CD4-positive, alpha-beta T cell treated with Interleukin-2 at 100 ng/mL for 4 hours (primary cell): ENCODE results near the gene SLC35D2.
"Not testable (repeated sequence)": the region's sequence is repeated elsewhere in the genome, so short reads cannot be mapped to it uniquely, and the experiment has no call there.

Experiments used
- DNase-seq: peaks from one replicate; pipeline ENCODE4 v3.0.0-alpha.2; 2020; ENCODE audit warnings: low spot score

The SLC35D2 gene

GRCh38 chr9:96360976-96361375 is 22.5 kb downstream of the SLC35D2 start:
- no peak for DNase-seq

DNA sequence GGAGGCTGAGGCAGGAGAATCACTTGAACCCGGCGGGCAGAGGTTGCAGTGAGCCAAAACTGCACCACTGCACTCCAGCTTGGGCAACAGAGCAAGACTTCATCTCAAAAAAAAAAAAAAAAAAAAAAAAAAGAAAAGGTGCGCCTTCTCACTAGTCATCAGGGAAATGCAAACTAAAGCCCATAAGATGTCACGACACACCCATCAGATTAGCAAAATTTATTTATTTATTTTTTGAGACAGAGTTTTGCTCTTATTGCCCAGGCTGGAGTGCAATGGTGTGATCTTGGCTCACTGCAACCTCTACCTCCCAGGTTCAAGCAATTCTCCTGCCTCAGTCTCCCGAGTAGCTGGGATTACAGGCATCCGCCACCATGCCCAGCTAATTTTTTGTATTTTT is 23.0 kb downstream of the SLC35D2 start:
- not testable (repeated sequence) for DNase-seq

DNA sequence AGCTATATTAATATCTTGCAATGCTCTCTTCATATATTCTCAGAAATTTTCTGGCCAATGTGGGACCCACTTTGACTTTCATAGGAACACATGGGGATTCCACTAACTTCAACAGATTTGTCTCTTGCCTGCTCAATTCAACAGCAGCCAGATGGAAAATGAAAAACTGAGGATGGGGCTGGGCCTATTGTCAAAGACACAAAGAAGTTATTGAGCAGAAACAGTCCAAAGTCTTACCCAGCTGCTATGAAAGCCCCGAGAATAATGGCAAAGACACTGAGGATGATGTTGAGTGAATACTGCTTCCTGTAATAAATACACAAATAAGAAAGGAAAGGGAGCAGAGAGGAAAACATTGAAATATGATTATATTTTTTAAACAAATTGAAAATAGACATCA is 32.6 kb downstream of the SLC35D2 start:
- DNase-seq = no peak

DNA sequence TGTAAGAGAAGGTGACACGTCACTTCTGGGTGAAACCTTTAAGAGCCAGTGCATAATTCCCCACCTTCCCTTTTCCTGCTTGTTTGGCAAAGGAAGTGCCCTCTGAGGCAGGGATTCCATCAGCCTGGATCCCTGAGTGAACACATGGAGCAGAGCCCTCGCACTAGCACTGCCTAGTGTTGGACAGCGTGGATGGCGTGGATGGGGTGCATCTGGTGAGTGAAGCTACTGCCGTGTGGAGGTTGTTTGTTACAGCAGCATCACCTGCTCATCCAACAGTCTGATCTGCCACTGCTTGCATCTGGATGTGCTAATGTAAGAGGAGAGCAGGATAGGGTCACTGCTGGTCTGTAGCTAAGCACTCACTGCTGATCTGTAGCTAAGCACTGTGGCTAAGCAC is 35.2 kb downstream of the SLC35D2 start:
- DNase-seq = no peak

DNA sequence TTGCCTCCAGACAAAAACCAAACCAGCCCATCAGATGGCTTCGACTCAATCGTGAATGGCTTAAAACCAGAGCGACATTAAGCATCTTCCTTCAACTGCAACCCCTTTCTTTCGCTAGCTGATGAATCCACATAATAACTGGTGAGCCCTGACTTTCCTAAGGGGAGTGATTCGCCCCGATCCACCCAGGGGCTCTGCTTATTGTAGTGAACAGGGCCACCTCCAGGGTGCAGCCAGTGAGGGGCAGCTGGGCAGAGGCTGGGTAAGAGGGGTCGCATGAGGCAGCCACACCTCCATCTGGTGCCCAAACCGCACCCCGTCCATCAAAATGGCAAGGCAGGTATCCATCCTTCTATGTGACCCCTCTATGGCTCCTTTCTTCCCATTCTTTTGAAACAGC is 38.0 kb downstream of the SLC35D2 start:
- DNase-seq = no peak

GRCh38 chr9:96344458-96345180 is 38.9 kb downstream of the SLC35D2 start:
- DNase-seq = no peak

DNA sequence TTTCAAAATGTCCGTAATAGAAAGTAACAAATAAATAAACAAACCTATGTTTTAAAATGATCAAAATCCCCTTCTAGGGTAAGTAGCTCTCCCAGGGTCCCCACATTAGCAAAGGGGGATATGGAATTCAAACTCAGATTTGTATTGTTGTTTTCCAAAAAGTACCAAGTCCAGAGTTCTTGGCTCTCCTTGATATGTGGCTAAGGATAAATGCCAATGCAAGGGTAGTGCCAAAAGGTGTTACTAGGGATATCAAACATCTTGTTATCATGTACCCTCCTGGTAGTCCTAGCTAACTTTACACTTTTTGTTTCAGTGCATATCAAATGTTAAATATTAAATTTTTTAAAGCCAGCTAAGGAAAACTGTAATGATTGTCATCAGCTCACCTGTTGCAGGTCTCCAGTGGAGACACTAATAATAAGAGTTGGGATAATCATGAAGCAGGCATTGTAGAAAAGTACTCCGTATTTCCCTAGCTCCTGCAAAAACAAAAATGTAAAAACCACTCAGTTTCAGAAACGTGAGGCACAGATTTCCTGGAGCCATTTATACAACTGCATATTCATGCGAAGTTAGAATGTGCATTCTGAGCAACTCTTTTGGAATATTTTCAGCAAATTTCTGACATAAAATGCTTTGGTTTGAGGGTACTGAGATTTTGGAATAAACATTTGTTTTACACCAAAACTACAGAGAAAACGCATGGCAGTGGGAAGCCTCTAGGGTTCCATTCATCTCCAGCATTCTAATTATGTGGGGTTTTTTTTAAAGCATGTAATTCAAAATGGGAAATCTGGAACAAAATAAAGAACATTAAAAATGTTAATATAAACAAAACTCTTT is 39.8 kb downstream of the SLC35D2 start:
- DNase-seq = no peak

- DNase-seq = no peak
These were observed 40.8 kb downstream of the SLC35D2 start for GRCh38 chr9:96342571-96343245.

DNA sequence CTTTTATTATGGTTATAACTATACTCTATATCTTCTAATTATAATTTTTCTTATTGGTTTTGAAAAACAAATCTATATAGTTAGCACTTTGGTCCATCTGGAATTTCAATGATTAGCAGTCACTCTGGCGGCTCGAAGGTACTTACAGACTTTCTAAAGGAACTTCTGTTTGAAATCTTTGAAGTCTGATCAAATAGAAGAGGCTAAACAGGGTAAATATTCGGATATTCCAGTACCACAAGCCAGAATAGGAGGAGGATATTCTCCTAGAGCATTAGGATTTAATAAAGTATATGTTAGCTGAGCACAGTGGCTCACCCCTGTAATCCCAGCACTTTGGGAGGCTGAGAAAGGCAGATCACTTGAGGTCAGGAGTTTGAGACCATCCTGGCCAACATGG is 42.8 kb downstream of the SLC35D2 start:
- no peak for DNase-seq

GRCh38 chr9:96338299-96338698 is 45.2 kb downstream of the SLC35D2 start:
- no peak for DNase-seq

DNA sequence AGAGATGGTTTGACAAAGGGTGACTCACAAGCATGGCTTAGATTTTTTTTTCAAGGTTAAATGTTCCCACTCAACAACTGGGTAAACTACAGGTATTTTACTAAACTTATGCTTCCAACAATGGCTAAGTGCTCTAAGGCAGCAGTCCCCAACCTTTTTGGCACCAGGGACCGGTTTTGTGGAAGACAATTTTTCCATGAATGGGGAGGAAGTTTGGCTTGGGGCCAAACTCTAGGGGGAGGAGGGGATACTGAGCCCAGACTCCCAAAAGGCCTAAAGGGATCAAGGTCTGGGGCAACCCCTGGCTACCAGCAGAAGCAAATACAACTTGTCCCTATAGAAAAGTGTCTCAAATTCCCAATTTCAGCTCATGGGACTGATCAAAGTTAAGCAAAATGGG is 49.6 kb downstream of the SLC35D2 start:
- DNase-seq = no peak

DNA sequence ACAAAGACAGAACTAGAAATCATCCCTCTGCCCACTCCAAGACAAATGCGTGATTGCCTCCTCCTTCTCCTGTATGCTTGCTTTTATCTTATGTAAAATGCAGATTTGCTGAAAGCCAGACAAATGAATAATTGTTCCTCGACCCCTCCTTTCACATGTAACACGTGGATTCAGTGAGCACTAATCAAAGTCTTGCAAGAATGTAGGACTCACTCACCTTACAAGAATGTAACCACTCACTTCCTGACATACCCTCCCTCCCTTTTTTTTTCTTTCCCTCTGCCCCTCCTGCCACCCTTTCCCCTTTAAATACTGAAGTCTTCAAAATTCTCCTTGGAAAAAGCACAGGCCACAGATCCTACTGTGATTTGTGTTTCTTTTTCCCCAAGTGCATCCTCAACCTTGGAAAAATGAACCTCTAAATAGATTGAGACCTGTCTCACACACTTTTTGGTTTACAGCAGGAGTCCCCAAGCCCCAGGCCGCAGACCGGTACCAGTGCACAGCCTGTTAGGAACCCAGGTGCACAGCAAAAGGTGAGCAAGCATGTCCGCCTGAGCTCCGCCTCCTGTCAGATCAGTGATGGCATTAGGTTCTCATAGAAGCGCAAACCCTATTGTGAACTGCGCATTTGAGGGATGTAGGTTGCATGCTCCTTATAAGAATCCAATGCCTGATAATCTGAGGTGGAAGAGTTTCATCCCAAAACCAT is 52.1 kb downstream of the SLC35D2 start:
- DNase-seq = no peak

DNA sequence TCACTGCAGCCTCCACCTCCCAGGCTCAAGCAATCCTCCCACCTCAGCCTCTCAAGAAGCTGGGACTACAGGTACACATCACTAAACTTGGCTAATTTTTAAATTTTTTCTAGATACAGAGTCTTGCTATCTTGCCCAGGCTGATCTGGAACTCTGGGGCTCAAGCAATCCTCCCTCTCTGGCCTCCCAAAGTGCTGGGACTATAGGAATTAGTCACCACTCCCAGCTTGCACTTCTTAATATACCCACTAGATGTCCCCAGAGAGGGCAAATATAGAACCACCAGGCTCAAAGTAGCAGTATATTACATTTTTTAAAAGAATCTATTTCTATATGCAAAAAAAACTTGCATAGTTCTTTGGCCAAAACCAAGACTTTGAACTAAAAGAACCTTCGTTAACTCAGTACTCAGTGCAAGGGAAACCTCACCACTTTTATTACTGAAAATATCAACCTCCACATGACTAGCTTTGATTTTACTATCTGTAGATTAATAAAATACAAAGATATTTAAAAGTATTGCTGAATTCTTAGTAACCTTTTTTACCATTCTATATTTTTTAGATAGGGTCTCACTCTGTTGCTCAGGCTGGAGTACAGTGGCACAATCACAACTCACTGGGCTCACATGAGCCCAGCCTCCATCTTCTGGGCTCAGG is 55.7 kb downstream of the SLC35D2 start:
- DNase-seq = peak; percentile 81

DNA sequence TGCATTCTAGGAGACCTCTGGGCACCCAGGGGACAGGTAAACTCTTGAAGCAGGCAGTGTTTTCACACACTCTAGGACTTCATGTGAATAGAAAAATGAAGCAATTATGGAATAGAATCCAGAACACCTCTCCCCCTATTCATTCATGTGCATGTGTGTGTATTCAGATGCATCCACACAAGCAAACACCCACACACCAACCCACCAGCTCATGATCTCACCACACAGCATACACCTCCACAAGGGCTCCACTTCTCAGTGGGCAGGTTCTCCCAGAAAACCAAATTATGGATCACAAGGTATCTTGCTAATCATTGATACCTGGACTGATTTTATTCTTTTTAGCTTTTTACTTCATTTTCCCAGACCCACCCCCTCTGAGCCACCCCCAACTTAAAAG is 60.3 kb downstream of the SLC35D2 start:
- DNase-seq = no peak

GRCh38 chr9:96322736-96323135 is 60.8 kb downstream of the SLC35D2 start:
- not testable (repeated sequence) for DNase-seq

DNA sequence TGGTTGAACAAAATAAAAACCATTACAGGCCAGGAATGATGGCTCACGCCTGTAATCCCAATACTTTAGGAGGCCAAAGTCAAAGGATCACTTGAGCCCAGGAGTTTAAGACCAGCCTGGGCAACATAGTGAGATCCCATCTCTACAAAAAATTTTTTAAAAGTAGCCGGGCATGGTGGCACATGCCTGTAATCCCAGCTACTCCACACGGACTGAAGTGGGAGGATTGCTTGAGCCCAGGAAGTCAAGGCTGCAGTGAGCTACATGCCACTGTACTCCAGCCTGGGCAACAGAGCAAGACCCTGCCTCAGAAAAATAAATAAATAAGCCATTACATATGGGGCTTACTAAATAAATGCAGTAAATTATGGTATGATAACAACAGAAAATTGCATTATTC is 61.3 kb downstream of the SLC35D2 start:
- DNase-seq = not testable (repeated sequence)

- DNase-seq = no peak
These were observed 62.0 kb downstream of the SLC35D2 start for GRCh38 chr9:96321515-96321914.

GRCh38 chr9:96320749-96321280 is 62.7 kb downstream of the SLC35D2 start:
- no peak for DNase-seq

GRCh38 chr9:96318921-96319565 is 64.5 kb downstream of the SLC35D2 start:
- no peak for DNase-seq

DNA sequence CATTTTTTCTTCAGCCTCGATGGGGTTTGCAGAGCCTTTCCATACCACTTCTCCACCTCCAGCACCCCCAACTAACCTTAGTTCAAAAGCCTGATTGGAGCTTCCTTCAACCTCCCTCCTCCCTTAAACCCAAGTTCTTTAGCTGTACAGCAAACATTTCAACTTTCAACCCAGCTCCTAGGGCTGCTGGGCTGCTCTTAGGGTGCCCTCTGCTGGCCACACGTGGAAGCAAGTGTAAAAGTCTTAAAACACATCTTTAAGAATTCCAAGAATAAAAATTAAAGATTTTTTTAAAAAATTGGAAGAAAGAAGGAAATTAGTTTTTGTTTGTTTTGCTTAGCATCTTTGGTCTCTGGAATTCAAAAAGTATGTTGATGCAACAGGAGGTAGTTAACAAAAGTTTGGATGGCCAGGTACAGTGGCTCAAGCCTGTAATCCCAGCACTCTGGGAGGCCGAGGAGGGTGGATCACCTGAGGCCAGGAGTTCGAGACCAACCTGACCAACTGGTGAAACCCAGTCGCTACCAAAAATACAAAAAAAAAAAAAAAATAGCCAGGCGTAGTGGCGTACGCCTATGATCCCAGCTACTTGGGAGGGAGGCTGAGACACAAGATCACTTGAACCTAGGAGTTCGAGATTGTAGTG is 66.1 kb downstream of the SLC35D2 start:
- DNase-seq = peak; percentile 49
